ENCODE data around the gene PJA2. TPM values are rescaled to one million over a fixed set of nuclear protein-coding genes. Genes with fewer than 3 reads are reported as not detected.

PJA2 gene
- total and polyA plus RNA-seq, 2 of the 8 experiments (the other 6 are each of a cell fraction or from before 2014, with no cell fraction given) = 15.3 to 47.7 TPM

DNA sequence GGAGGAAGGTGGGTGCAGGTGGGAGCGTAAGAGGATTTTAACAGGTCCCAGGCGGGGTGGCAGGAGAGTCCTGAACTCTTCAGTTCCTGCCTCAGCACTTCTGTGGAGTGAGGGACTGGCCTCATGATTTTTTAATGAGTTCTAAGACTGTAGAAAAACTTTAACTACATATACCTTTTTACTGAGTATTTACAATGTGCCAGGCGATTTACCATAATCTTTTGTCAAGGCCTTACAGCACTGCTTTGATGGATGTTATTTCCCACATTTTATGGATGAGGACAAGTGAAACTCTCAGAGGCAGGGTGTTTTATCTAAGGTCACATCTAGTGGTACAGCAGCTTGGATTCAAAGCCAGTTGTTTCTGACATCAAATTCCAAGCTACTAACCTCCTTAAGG is 99.5 kb downstream of the PJA2 start (continued):
- TF ChIP-seq ZNF274 (IDR thresholded peaks at IDR 0.05; ENCODE audit: borderline replicate concordance, extremely low read depth, low read length) (no peak), PHF8 (conservative IDR thresholded peaks at IDR 0.05; ENCODE audit: low read depth, low read length) (no peak)

Data from H1 (cell line).